Measurements from ENCODE around the gene EXOC2. TPM values are rescaled to one million over a fixed set of nuclear protein-coding genes. Genes with fewer than 3 reads are reported as not detected.

The EXOC2 gene
- total and polyA plus RNA-seq, 10 donors = 7.0 to 32.8 (median 25.3) TPM

GRCh38 chr6:717135-717534 lies 24.2 kb upstream of the EXOC2 start:
- intact Hi-C loops (cut with DNase I; ENCODE audit: low total_unique reads) = no loop called here
- WGBS, 5 donors = 91 to 94% (median 92%) methylated on average over 11 of the region's 11 CpGs

DNA sequence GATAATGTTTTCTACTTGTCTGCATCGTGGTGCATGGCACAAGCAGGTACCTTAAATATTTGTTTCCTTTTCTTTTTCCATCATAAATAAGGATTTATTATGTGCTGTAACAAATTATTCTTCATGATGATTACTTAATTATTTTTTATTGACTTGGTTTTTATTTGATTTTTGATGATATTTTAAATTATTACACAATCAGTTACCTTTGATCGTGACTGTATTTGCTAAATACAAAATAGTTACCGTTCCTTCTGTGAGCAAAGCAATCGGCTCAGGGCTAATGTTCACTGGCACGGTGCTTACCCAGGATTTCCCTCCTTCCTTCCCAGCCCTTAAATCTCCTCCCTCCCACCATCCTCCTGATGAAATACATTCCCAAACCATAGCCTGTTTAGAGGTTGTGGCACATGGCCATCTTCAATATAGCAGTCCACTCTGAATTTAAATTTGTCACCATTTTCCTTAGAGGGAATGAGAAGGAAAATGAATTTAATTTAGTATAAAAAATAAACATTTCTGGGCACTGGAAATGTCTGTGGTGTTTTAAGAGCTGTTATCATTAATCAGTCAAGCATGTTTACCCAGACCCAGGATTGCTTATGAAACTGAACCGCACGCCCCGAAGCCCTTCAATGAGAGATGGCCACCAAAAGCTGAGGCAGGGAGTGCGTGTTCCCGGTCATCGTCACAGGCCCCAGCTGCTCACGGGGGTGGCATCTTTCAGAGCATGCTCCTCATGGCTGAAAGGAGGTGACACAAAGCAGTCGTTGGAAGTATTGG lies 23.0 kb upstream of the EXOC2 start:
- Histone ChIP-seq H3K36me3 (no peaks in the 10 kb centered on the region), H3K27me3 (replicated peaks in 1 of 7) (no peaks in the 10 kb centered on the region), H3K4me1 (peaks cover 6 to 11% (median 6%) of the 10 kb centered on the region in 6 donors), H3K27ac (no peak overlapping the region), H3K9me3 (no peaks in the 10 kb centered on the region), H3K4me3 (no peak overlapping the region)
- DNase-seq = no peak
- TF ChIP-seq CTCF (IDR thresholded peaks at IDR 0.05 in 8 of 11, conservative IDR thresholded peaks at IDR 0.05 in 3 of 11) (no peak), POLR2A (IDR thresholded peaks at IDR 0.05) (no peak), POLR2AphosphoS5 (IDR thresholded peaks at IDR 0.05) (no peak)
- 76 to 80% (median 79%) methylated on average over 13 of the region's 13 CpGs for WGBS, 5 donors
- intact Hi-C loops (cut with DNase I; ENCODE audit: low total_unique reads) = no loop called here

More at GRCh38 chr6:717135-717534, 24.2 kb upstream of the EXOC2 start:
- TF ChIP-seq CTCF (IDR thresholded peaks at IDR 0.05 in 8 of 11, conservative IDR thresholded peaks at IDR 0.05 in 3 of 11) = no peak
- no peak for TF ChIP-seq POLR2AphosphoS5 (IDR thresholded peaks at IDR 0.05)
- TF ChIP-seq POLR2A (IDR thresholded peaks at IDR 0.05) = no peak
- Histone ChIP-seq H3K9me3 (no peaks in the 10 kb centered on the region), H3K27ac (no peak overlapping the region), H3K36me3 (no peaks in the 10 kb centered on the region), H3K4me3 (no peak overlapping the region), H3K4me1 (peaks cover 1 to 5% (median 2%) of the 10 kb centered on the region in 6 donors), H3K27me3 (replicated peaks in 1 of 7) (no peaks in the 10 kb centered on the region)
- DNase-seq = no peak

- DNase-seq = no peak
- H3K27me3 ChIP-seq (replicated peaks in 1 of 7) = no peaks in the 10 kb centered on the region
- intact Hi-C loops (cut with DNase I; ENCODE audit: low total_unique reads) = no loop called here
- no peak overlapping the region for H3K27ac ChIP-seq
- TF ChIP-seq POLR2A (IDR thresholded peaks at IDR 0.05) (no peak), CTCF (IDR thresholded peaks at IDR 0.05 in 8 of 11, conservative IDR thresholded peaks at IDR 0.05 in 3 of 11) (no peak), POLR2AphosphoS5 (IDR thresholded peaks at IDR 0.05) (no peak)
- WGBS, 5 donors = 79 to 92% (median 83%) methylated on average over 4 of the region's 4 CpGs
- H3K4me3 ChIP-seq = no peak overlapping the region
- H3K4me1 ChIP-seq = peaks cover 7 to 26% (median 17%) of the 10 kb centered on the region in 6 donors
- H3K9me3 ChIP-seq = no peaks in the 10 kb centered on the region
- no peaks in the 10 kb centered on the region for H3K36me3 ChIP-seq
Measured at GRCh38 chr6:714100-714499, 21.2 kb upstream of the EXOC2 start.

GRCh38 chr6:713351-713750 lies 20.4 kb upstream of the EXOC2 start:
- H3K4me3 ChIP-seq = no peak overlapping the region
- H3K27me3 ChIP-seq (replicated peaks in 1 of 7) = no peaks in the 10 kb centered on the region
- no peak overlapping the region for H3K27ac ChIP-seq
- intact Hi-C loops (cut with DNase I; ENCODE audit: low total_unique reads) = no loop called here
- H3K4me1 ChIP-seq = peaks cover 7 to 26% (median 17%) of the 10 kb centered on the region in 6 donors
- no peaks in the 10 kb centered on the region for H3K36me3 ChIP-seq
- WGBS, 5 donors = 92 to 96% (median 94%) methylated on average over 5 of the region's 5 CpGs
- TF ChIP-seq CTCF (IDR thresholded peaks at IDR 0.05 in 8 of 11, conservative IDR thresholded peaks at IDR 0.05 in 3 of 11) (no peak), POLR2AphosphoS5 (IDR thresholded peaks at IDR 0.05) (no peak), POLR2A (IDR thresholded peaks at IDR 0.05) (no peak)
- DNase-seq = no peak
- no peaks in the 10 kb centered on the region for H3K9me3 ChIP-seq

Data from spleen (tissue), 11 donors.